Measurements from ENCODE around the gene RTP3.
A peak's percentile ranks its signal among the peaks of the same experiment; 100 is the strongest.

The RTP3 gene

DNA sequence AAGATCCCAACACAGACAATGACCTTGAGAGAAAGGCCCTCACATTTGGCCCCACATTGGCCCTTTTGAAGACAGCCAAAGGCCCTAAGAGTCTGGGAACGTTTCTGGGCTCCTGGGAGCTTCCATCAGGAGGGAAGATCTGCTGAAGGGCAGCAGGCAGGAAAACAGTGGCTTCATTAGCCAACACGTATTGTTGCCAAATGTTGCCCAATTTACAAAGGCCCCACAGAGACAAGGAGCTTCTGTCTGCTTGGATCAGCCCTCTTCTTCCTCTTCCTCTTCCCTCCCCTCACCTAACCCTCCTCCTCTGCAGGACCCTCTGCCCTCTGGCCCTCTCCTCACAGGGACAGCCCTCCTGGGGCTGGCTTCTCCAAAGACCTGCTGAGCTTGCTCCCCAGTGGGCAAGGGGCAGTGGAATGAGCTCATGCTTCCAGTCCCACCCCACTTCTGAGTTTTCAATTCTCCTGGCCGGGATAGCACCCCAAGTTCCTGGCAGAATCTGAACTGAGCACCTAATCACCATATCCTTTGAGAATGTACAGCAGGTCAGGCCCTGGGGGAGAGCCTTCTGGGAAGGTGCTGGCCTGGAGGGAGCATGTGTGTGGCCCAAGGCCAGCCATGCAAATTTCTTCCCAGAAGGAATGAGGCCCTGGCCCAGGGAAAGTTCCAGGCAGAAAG, 28.0 kb upstream of the RTP3 start:
- DNase-seq, result peak; percentile 46 to 53

GRCh38 chr3:46470831-46471230, 26.9 kb upstream of the RTP3 start:
- DNase-seq, result no peak

DNA sequence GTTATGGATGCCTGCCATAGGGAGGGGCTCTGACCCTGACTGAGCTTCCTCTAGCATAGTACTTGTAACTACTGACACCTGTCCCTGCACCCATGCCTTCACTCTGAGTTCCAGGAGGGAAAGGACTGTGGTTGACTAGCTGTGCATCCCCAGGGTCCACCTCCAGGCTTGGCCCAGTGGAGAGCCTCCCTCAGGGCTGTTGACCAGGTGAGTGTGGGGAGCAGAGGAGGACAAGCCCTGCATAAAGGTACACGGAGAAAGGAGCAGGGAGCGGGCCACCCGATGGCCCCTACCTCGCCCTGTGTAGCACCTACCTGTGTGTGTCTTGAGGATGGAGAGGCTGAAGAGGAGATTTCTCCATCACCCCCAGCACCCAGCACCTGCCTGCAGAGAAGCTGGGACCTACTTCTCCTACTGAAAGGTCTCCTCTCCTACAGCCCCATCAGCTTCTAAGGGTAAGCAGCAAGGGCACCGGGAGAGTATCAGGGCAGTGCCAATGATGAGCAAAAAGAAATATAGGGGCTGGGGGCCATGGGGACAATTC, 26.3 kb upstream of the RTP3 start:
- no peak for DNase-seq

- no peak for DNase-seq
These were observed 25.0 kb upstream of the RTP3 start for GRCh38 chr3:46472736-46473135.

DNA sequence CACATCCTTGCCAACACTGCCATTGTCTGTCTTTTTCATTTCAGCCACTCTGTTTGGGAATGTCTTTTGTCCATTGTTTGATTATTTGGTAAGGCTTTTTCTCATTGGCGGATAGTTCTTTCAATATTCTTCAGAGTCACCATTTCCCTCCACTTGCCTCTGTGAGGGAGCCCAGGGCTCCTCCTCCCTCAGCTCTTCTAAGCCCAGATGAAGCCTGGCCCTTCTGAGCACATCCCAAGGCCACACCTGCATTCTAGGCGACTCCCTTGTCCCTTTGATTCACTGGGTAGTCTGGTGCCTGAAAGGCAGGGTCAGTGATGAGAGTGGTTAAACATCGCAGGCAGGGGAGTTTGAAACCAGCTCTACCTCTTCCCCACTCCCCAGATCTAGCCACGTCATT, 20.6 kb upstream of the RTP3 start:
- DNase-seq, result no peak

- DNase-seq, result no peak
These were observed 20.0 kb upstream of the RTP3 start for GRCh38 chr3:46477756-46478155.

DNA sequence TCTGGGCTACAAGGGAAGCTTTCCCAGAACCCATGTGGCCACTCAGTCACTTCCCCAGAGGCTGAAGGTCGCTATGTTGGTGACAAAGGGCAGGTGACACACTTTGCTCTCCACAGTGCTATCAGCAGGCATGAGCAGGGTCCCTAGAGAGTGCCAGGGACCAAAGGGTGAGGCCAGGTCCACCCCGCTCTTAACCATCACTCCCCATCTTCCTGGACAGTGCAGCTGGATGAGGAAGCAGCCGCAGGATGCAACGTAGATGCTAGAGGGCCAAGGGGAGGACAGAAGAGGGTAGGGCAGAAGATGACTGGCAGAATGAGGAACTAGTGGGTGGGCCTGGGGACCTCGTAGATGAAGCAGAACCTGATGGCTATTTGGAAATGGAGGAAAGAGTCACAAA, 19.4 kb upstream of the RTP3 start:
- peak; percentile 18 to 45 for DNase-seq

GRCh38 chr3:46479021-46479420, 18.8 kb upstream of the RTP3 start:
- DNase-seq, result no peak

DNA sequence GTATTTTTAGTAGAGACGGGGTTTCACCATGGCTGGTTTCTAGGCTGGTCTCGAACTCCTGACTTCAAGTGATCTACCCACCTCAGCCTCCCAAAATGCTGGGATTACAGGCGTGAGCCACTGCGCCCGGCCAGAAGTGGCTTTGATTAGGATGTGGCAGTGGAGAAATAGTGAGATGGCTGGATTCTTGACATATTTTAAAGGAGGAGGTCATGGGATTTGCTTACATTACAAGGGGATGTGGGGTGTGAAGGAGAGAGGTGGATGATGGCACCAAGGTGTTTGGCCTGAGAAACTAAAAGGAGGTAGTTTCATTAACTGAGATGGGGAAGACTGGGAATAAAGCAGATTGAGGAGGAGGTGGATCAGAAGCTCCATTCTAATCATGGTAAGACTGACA, 18.1 kb upstream of the RTP3 start:
- no peak for DNase-seq

GRCh38 chr3:46480491-46481195, 17.1 kb upstream of the RTP3 start:
- DNase-seq, result no peak

- DNase-seq, result no peak
These were observed 16.1 kb upstream of the RTP3 start for GRCh38 chr3:46481636-46482035.

GRCh38 chr3:46482632-46483350, 15.0 kb upstream of the RTP3 start:
- no peak for DNase-seq

GRCh38 chr3:46483825-46484224, 14.0 kb upstream of the RTP3 start:
- DNase-seq, result no peak

DNA sequence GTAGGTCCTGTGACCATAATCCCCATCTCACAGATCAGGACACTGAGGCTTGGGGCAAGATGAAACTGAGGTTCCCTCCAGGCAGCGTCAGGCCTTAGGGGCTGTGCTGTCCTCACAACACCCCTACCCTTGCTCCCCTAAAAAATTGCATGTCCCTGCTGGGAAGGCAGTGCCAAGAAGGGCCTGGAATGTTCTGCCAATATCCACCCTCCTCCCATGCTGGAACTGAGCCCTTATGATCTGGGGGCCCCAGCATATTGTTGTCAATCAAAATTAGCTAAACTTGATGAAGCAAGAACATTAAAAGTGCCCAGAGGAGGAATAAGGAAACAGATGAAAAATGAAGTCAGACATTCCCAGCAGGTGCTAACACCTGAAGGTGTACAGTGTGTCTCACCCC, 13.4 kb upstream of the RTP3 start:
- DNase-seq, result no peak

DNA sequence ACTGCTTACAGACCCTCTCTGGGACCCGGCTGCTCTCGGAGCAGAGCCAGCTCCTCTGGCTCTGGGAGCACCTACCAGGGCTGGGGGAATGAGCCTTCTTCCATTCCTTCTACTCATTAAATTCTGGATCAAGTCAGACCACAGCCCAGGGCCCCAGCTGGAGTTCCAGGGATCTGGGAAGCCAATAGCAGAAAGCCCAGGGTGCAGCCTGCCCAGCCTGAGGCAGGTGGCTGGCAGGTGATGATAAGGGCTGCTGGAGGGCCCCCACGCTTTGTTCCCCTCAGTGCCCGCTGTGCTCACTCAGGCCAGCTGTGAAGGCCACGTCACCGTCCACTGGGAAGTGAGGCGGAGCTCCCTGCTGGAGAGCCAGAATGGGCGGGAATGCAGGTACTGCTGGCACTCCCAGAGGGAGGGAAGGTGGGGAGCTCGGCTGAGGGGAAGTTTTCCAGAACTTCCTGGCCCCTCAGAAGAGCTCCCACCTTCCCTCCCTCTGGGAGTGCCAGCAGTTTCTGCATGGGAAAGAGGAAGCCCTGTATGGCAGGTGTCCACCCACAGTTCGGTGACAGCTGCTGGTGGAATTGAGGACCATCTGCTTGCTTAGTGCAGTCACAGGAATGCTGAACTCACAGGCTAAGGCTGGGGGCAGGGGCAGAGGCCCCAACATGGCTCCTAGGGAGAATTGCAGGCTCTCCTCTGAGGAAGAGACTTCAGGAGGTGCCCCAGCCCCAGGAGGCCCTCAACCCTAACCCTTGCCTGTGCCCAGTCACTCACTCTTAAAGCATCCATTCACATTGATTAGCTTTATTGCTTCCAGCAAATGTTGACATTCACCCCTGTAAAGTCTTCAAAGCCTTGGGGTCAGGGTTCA, 12.6 kb upstream of the RTP3 start:
- DNase-seq, result no peak

DNA sequence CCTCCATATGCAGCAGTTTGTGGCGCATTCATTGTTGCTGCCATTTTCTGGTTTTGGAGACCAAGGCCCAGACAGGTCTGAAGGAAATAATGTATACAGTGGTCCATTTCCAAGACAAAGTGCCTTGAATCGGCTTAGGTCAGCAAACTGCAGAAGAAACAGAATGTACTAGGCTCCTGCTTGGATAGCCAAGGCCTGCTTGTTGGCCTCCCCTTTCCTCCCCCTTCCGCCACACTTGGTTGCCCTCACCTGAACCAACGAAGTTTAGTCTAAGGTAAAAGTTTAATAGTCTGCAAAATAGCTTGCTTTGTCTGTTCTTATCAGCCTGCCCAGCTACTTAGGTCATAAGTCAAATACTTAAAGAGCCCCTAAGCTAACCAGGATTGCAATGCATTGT, 12.0 kb upstream of the RTP3 start:
- DNase-seq, result no peak

GRCh38 chr3:46488735-46489361, 8.9 kb upstream of the RTP3 start:
- peak; percentile 87 to 88 for DNase-seq

DNA sequence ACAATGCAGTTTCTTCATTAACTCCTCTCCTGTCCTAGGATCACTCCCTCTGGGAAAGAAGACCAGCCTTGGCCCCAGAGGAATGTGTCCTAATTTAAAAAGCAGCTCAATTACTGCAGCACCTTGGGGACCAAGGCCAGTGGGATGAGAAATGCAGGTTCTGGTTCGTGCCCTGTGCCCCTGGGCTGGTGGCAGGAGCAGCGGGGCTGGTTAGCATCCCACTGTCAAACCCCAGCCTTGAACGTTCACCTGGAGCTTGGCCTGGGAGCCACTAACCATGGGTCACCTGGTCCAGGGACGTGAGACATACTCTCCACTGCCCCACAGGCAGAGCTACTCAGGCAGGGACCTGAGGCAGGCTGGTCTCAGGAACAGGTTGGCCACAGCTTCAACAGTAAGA, 8.4 kb upstream of the RTP3 start:
- DNase-seq, result no peak

GRCh38 chr3:46489875-46490274, 7.9 kb upstream of the RTP3 start:
- DNase-seq, result no peak

- no peak for DNase-seq
These were observed 7.3 kb upstream of the RTP3 start for GRCh38 chr3:46490338-46491084.

Data from inflammatory macrophage (primary cell).